HL-60 (cell line): ENCODE data around the gene MTLN.

Experiments
- DNase-seq, 2 experiments: peaks; one replicate each; pipeline ENCODE4 v3.0.0-alpha.2; 2010 to 2020; ENCODE audit warnings: low read depth in 1 of 2, low spot score in 1 of 2
- H3K27ac ChIP-seq: fragments of 250-450 bp; sonication (Bioruptor Pico); replicated peaks from 2 replicates; pipeline ENCODE4 v1.5.1; 2020; ENCODE audit warnings: mild to moderate bottlenecking, moderate library complexity
- H3K27me3 ChIP-seq: fragments of 250-450 bp; sonication (Bioruptor Pico); 2 replicates; pipeline ENCODE4 v1.5.1; 2021; ENCODE audit warnings: mild to moderate bottlenecking, moderate library complexity; ENCODE audit not compliant: insufficient read depth, poor library complexity, severe bottlenecking
- H3K4me3 ChIP-seq: replicated peaks from 2 replicates; pipeline ENCODE4 v1.5.1; 2011; ENCODE audit warnings: mild to moderate bottlenecking, control low read depth, low read length; ENCODE audit not compliant: insufficient read depth
- CTCF ChIP-seq: IDR thresholded peaks from one replicate; pipeline ENCODE4 v1.5.1; 2011; ENCODE audit warnings: low read length, control low read depth, inconsistent platforms; ENCODE audit not compliant: insufficient read depth
- GABPA ChIP-seq: IDR thresholded peaks from 2 replicates; pipeline ENCODE4 v1.6.1; 2012; ENCODE audit warnings: low read depth
- POLR2AphosphoS5 ChIP-seq: IDR thresholded peaks from 2 replicates; pipeline ENCODE4 v1.6.1; 2012; ENCODE audit warnings: low read depth
- REST ChIP-seq: IDR thresholded peaks from 2 replicates; pipeline ENCODE4 v1.6.1; 2012; ENCODE audit warnings: low read depth; ENCODE audit not compliant: insufficient replicate concordance
- SPI1 ChIP-seq: IDR thresholded peaks from 2 replicates; pipeline ENCODE4 v1.6.1; 2012; ENCODE audit warnings: low read depth, mild to moderate bottlenecking, borderline replicate concordance

MTLN gene

DNA sequence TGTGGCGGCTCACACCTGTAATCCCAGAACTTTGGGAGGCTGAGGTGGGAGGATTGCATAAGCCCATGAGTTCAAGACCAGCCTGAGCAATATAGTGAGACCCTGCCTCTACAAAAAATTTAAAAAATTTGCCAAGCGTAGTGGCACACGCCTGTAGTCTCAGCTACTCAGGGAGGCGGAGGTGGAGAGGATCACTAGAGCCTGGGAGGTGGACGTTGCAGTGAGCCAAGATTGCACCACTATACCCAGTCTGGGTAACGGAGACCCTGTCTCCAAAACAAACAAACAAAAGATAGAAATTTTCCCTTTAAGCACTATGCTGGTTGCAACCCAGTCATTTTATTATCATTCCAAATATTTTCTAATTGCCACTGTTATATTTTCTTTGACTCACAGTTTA is 39.8 kb downstream of the MTLN start:
- Histone ChIP-seq H3K4me3 (no peak overlapping the region), H3K27me3 (peaks cover 3% of the 10 kb centered on the region), H3K27ac (no peak overlapping the region)
- TF ChIP-seq GABPA (no peak), SPI1 (no peak), REST (no peak)
- no peak for DNase-seq

GRCh38 chr2:110170102-110170501 is 42.2 kb downstream of the MTLN start:
- Histone ChIP-seq H3K27ac (no peak overlapping the region), H3K4me3 (no peak overlapping the region), H3K27me3 (peaks cover 8% of the 10 kb centered on the region)
- TF ChIP-seq REST = no peak
- TF ChIP-seq POLR2AphosphoS5 = no peak
- TF ChIP-seq GABPA = no peak
- TF ChIP-seq SPI1 = no peak
- TF ChIP-seq CTCF = no peak
- DNase-seq = no peak

GRCh38 chr2:110167326-110168000 is 44.9 kb downstream of the MTLN start:
- no peak overlapping the region for H3K27ac ChIP-seq

More at GRCh38 chr2:110167326-110168000, 44.9 kb downstream of the MTLN start:
- DNase-seq = no peak
- H3K4me3 ChIP-seq = no peak overlapping the region
- TF ChIP-seq SPI1 = no peak
- no peak for TF ChIP-seq POLR2AphosphoS5
- TF ChIP-seq CTCF = no peak
- no peak for TF ChIP-seq REST
- no peak for TF ChIP-seq GABPA
- peaks cover 7% of the 10 kb centered on the region for H3K27me3 ChIP-seq
